HCEC 1CT (cell line): Measurements from ENCODE around the gene RHBDF2.

Experiments used
- DNase-seq: peaks from one replicate; pipeline ENCODE4 v3.0.0-alpha.2; 2017

RHBDF2 gene

DNA sequence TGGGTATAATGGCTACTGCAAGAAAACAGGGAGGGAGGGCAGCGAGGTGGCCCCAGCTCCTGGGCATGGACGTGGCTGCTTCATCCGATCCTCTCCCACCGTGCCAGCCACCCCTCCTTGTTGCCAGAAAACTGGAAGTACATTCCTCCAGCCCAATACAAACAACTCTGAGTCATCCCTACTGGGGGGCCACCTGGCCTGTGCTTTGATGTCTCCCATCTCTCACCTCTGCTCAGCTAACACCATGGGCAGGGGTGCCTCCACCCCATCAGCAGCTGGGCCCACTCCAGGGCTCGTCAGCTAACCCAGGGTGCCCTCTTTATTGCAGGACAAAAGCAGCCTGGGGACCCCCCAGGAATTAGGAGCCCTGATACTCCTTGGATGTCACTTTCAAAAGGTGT is 2.0 kb downstream of the RHBDF2 start:
- no peak for DNase-seq

DNA sequence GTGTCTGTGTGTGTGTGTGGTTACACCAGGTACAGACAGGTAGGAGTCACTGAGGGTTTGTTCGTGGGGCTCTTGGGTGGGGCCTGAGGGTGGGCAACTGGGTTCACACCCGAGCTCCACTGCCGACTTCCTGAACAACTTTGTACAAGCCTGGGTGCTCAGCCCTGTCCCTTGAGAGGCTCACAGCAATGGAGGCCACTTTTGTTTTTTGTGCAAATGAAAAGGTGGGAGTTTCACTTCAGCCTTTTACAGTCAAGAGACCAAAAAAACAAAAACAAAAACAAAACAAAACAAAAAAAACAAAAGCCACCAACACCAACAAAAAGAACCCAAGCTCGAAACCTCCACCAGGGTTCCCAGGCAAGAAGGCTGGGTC is 2.4 kb downstream of the RHBDF2 start:
- DNase-seq: no peak

DNA sequence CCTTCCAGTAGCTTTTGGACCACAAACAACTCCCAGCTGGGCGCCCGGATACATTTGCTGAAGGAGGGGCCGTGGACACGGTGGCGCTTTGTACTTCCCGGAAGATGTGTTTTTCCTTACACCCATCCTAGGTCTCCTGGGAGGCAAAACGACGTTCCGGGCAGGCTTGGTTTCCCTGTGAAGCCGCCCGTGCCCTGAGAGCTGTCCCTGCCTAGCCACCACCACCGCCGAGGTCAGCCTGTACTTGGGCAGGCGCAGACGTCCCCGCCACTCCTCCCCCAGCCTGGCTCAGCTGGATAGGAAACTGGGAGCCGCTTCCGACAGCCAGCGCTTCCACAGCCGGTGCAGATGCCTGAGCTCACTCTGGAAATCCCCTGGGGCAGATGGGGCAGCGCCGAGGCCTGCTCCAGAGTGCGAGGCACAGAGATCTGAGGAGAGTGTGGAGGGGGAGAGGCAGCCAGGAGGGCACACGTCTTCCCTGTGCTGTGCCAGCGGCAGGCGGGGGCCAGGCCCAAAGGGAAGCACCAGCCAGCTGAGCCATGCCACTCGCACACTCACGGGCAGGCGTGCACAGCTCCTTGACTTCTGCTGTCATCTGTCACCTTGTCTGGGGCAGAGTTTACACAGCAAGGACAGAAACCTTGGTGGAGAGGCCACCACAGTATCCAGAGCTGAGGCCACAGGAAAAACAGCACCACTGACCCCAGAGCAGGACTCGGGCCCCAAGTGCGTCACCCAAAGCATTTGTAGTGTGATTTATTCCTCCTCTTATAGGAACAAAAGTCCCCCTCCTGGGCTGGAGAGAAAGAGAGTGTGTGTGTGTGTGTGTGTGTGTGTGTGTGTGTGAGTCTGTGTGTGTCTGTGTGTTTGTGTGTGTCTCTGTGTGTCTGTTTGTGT is 3.0 kb downstream of the RHBDF2 start:
- peak; percentile 78 for DNase-seq

DNA sequence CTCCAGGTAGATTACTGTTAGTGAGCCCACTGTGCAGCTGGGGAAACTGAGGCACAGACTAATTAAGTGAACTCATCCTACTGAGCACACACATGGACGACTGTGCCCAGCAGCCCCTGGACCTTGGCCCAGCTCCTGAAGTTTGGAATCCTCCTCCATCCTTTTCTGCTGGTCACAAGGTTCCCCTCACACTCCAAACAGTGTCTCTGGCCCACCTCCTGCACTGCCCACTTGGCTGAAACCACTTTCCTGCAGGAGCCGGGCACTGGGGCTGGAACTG is 3.6 kb downstream of the RHBDF2 start:
- DNase-seq: no peak

DNA sequence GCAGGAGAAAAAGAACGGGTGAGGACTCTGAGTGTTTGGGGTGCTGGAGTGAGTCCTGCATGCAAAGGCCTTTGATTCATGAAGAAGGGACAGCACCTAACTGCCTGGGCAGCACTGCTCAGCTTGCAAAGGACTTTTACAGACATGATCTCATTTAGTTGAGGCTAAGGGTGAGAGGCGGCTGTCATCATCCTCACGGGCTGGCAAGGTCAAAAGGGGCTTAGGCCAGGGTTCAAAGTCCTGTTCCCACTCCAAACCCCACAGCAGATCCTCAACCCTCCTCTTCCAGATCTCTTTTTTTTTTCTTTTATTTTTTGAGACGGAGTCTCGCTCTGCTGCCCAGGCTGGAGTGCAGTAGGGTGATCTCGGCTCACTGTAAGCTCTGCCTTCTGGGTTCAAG is 4.8 kb downstream of the RHBDF2 start:
- no peak for DNase-seq

DNA sequence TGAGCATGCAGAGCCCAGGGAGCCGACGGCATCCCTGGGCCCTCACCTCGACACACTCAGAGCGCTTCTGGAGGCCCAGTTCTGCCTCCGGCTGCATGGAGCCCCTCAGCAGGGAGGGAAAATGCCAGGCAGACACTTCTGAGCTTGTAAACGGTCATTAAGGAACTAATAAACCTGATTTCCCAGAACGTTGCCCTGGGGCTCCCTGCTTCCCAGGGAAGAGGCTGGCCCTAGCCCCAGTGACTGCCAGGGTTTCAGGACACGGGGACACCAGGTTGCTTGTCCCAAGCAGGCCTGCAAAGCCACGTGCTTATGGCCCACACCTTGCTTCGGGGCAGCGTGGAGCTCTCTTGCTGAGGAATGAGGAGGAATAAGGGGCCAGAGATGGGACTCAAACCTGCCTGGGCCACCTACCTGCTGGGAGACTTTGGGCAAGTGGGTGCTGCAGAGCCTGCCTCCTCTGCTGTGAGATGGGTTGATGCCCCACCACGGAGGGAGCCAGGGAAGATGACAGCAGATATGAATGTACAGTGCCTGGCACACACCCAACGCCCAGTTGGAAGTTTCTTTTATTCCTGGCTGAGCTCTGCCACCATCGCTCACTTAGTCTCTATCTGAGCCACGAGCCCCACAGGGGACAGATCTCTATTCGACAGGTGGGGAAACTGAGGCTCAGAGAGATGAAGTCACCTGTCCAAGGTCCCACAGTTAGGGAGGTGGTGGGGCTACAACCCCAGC is 5.4 kb downstream of the RHBDF2 start:
- DNase-seq: no peak

DNA sequence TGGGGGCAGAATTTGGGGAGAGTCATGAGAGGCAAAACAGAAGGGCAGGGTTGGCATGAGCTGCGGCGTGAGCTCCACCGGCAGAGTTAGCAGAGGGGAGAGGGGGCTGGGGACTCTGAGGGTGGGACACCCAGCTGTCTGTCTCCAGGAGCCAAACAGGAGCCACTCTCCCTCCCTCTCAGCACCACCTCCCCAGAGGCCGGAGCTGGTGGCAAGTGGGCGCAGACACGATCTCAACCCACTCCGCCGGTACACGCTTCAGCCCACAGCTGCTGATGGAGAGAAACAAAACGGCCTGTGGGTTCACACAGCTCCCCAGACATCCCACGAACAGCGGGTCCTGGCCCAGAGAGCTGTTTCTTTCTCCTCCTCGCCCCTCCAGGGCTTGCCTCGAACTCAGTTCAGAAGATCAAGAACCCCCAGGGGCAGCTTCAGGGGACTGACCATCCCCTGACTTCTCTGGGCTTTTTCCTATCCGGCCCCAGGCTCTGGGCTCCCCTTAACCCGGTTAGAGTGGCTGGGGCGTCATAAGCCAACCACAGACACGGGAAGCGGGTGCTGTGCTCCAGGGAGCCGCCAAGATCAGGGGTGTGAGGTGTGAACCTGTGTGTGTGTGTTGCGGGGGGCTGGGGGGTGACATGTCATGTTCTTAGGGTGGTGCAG is 7.6 kb downstream of the RHBDF2 start:
- no peak for DNase-seq

DNA sequence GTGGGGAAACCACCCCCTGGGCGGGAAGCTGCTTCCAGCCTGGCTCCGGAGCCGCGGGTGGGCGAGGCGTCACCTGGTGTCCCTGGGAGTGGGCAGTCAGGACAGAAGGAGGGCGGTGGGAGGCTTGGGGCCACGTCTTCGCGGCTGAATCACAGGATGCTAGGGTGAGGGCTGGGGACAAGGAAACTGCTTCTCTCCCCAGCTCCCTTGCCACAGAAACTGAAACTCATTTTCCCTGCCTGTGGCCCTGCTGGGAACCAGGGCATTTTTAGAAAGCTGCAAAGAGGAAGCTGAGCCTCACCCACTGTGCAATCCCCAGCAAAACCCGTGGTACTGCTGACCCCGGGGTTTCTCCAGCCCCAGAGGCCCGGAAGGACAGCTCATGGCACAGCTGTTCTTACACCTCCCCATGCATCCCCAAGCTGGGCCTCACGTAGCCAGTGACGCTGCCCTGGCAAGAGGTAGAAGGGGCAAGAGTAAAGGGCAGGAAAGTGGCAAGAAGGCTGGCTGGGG is 8.2 kb downstream of the RHBDF2 start:
- peak; percentile 85 for DNase-seq

DNA sequence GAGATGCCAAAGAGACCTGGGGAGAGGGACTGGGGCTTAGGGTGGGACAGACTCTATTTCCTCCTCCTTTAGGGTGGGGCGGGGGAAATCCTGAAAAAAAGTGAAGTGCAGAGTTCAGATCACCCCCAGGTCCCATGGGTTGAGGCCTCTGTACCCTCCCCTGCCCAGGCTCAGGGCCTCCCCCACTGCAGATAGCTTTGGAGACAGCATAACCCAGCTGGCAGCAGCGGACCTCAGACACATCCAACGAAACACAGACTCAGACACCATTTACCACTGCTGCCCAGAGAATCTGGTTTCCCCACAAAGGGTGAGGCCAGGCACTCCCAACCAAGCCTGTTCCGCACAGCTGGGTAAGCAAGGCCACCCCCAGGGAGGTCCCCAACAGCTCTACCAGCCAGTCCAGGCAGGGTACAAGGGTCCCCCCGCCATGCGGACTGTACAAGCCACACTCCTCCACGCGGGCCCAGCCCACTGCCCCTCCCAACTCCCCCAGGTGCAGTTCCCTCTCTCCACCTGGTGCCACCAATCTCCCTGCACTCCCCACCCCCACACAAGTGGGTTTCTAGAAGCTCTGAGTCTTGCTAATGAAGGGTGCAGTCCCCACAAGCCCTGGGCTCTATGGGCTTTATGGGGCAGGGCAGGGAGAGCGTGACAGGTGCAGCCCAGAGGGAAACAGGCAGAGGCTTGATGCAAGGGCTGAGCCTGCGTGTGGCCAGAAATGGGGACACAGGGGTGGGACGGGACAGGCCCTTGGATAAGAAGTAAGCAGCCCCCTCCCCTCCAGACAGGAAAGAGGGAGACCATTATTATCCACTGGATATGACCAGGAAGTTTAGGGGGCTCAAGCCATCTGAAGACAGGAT is 8.9 kb downstream of the RHBDF2 start:
- no peak for DNase-seq

DNA sequence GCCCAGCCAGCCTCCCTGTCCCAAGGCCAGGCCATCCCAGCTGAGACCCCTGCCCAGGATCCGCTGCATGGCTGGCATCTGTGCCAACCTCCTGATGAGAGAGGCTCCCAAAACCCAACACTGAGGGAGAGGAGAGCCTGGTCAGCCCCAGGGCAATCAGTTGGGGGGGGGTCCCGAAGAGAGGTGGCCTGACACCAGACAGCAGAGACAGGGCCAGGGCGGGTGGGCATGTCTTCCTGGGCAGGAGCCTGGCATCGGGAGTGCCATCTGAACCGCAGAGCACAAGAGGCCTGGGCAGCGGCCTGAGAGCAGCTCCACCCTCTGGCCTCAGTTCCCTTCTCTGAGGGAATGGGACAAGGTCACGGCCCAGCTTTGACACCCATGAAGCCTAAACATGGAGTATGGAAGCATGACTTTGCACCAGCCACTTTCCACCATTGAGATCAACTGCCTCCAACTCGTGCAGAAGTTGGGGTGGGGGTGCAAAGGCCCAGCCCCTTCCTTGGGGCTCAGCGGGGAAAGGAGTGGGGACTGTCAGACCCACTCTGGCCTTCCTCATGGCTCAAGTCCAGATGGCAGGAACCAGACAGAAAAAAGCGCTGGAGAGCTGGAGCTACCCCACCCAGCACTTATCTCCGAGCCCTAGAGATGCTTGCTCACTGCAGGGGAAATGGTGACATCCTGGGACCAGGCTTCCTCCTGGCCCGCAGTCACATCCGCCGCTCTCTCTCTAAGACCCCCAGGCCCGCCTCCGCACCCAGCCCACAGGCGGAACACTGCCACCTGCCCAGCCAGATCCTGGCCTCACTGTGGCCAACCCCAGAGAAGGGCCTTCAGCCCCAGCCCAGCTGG is 9.7 kb downstream of the RHBDF2 start:
- DNase-seq: no peak

DNA sequence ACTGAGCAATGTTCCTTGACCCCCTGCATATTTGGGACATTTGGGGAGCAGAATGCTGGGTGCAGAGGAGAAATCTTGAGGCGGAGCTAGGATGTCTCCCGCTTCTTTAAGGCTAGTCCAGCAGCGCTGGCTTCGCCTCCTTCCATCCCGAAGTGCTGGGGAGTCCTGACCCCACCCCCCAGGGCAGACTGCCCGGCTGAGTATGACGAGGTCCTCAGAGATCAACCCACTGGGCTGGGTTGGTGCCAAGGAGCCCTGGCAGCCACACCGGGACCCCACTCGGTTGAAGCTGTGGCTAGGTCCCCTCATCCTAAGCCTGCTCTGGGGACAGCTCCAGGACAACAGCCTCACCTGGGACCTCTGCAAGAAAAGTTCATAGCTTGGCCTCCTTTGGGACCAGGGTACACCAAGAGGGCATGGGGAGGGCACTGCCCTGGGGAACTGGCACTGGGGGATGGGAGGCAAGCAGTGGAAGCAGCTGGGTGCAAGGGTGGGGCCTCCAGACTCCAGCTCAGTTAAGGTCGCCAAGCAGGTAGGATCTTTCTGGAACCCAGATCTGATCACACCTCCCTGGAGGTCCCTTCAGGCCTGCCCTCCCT is 11.0 kb downstream of the RHBDF2 start:
- no peak for DNase-seq

DNA sequence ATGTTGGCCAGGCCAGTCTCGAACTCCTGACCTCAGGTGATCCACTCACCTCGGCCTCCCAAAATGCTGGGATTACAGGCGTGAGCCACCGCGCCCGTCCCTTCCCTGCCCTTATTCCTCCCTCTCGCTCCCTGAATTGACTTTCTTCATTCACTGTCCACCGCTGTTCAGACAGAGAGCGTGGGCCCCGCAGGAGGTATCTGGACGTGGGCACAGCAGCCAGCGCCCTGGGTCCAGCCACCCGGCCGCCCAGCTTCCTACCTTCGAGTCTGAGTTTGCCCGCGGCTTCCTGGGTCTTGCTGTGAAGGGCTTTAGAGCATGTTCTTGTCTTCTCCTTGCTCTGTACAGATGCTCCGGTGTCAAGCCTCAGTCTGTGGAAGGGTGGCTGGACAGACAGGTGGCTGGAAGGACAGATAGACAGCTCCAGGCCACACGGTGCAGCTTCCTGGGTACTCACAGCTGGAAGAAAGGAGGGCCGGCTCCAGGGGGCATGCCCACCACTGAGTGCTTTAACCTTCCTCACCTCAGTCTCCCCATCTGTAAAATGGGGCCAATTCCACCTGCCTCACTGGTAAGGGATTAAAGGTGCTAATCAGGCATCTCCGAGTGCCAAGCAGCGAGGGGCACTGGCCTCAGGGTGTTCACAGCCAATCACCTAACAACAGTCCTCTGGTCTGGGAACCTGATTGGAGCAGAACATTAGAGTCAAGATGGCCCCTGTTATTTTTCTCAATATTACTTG is 13.6 kb downstream of the RHBDF2 start:
- no peak for DNase-seq

DNA sequence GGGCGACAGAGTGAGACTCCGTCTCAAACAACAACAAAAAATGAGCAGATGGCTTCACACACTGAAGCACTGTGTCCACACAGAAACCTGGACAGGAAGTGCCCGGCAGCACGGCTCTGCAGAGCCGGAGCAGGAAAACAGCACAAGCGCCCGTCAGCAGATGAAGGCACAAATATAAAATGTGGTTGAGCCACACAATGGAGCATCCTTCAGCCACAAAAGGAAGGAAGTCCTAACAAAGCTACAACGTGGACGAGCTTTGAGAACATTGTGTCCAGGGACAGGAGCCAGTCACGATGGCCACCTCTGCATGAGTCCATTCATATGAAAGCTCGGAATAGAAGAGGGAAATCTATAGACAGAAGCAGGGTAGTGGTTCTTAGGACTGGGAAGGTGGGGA is 15.7 kb downstream of the RHBDF2 start:
- DNase-seq: no peak

DNA sequence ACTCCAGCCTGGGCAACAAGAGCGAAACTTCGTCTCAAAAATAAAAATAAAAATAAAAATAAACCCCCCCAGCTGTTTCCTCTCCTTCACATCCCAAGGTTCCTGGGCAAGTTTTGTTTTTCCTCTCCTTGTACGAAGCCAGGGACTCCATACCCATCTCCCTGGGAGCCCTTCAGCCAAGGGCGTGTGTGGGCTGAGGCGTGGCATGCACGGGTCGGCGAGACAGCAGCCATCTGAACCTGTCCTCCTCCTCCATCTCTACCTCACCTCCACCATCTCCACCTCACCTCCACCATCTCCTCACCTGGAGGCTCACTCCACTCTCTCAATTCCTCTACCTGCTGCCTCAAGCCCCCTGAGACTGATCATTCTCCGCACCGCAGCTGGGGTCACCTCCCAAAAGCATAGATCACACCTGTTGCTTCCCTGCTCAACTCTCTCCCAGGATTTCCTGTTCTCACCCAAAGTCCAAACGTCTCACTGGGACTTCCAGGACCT is 16.9 kb downstream of the RHBDF2 start:
- DNase-seq: no peak

DNA sequence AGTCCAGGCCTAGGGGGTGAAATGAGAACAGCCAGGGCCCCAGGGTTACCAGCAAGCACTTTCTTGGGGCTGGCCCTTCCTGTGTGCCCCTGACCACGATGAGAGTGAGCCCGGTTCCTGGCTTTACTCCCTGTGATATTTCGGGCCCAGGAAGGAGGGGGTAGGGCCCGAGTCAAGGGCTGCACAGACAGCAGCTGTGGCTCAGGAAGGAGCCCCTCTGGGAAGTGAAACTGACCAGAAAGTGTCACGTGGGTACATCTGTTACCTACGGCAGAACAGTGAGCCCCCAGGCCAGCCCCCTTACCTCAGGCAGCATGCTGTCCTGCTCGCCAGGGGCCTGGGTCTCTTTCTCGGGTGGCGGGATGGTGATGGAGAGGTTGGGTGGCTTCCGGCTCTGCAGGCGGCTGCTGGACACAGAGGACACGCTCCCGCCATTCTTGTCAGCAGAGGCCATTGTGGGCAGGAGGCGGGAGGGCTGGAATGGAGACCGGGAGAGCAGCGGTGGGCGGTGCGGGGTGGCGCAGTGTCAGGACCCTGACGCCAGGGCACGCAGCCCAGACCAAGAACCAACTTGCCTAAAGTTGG is 20.1 kb downstream of the RHBDF2 start:
- no peak for DNase-seq

DNA sequence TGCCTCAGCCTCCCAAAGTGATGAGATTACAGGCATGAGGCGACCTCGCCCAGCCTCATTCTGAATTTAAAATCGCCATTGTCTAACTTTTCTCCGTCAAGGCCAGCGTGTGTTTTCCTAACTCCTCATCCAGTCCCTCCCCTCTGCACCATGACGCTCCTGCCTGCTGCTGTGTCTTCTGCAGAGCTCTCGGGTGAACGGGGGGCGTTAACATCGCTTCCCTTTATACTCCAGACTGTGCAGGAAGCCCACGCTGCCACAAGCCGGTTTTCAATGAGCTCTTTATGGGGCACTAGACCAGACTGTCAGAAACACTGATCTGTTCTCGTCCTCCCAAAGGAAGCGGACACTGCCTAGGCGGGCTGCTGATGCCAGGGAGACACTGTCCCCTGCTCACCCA is 20.6 kb downstream of the RHBDF2 start:
- DNase-seq: no peak

DNA sequence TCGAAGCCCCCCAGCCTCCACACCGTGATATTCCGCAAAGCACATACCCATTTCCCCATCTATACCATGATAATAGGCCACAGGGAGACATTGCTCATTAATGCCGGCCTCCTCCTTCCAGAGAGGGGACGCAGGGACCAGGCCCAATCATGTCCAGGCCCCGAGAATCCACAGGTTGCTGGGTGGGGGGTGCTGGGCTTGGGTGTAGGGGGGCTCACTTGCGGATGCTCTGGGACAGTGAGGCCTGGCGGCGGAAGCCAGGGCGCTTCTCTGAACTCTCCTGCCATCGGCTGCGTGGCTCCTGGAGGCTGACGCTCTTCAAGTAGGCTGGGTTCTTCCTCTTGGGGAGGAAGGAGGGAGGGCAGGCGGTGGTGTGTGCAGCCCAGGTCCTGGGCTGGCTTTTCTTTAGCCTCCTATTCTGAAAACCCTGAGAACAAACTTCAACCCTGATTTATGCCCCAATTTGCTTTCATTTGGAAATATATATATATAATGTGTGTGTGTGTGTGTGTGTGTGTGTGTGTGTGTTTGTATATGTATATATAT is 21.6 kb downstream of the RHBDF2 start:
- DNase-seq: no peak

DNA sequence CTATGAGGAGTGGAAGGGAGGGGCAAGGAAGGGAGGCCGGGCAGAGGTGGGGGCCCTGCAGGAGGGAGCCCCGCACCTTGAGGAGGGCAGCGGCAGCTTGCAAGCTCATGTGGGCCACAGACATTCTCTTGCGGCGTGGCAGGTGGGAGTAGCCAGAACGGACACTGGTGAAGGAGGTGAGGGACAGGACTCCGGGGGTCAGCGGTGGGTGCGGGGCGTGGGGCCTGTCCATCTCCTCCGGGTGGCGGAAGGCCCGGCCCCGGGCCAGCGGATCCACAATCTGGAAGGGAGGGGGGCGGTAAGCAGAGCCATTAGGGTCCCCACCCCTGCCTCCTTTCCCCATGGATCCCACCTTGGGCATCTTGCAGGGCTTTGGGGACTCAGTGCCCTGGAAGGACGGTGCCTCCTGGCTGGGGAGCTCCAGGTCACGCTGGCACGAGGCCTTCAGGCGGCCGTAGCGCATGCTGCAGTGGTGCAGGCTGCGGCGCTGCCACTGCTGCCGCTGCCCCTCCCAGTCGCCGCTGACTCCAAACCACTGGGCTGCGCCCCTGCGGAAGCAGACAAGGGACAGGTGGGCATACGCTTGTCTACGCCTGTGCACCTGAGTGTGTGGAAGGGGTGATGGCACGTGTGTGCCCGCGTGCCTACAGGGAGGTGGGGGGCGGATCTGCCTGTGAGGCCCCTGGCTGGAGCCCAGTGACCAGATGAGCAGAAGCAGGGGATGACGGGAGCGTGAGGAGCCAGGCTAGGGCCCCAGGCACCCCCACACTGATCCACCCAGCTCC is 22.3 kb downstream of the RHBDF2 start:
- DNase-seq: no peak

DNA sequence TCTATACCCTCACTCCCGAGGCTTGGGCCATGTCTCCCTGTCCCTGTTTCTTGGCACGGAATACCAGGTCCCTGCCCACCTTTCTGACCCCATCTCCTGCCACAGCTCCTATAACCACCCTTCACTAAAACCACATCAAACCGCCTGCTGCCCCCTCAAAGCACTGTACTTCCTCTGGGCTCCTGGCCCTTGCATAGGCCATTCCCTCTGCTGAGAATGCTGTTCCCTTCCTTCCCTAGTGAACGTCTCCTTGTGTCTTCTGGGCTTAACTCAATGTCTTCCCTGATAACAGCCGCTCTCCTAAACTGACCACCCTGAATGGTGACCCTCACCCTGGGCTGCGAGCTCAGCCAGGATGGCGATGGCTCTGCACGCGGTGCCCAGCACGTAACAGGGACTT is 23.1 kb downstream of the RHBDF2 start:
- no peak for DNase-seq
